RWPE2 (cell line): ENCODE measurements around the gene LSM6.

Source experiments
- ATAC-seq: fragments of 200-7000 bp; cut with Tn5 transposase; 3 replicates; pipeline ENCODE4 v1.9.1; 2021; ENCODE audit warnings: low read depth
- DNase-seq: peaks from one replicate; pipeline ENCODE4 v3.0.0-alpha.2; 2020; ENCODE audit warnings: low spot score
- H3K27ac ChIP-seq: fragments of 450-650 bp; 2 replicates; pipeline ENCODE4 v1.5.1; 2017; ENCODE audit warnings: mild to moderate bottlenecking; ENCODE audit not compliant: poor library complexity, severe bottlenecking
- H3K27me3 ChIP-seq: fragments of 250-450 bp; sonication (Bioruptor Pico); 2 replicates; pipeline ENCODE4 v1.5.1; 2021; ENCODE audit warnings: mild to moderate bottlenecking, moderate library complexity; ENCODE audit not compliant: insufficient read depth, poor library complexity, severe bottlenecking
- H3K36me3 ChIP-seq: fragments of 250-450 bp; sonication (Bioruptor Pico); 2 replicates; pipeline ENCODE4 v1.5.1; 2020; ENCODE audit warnings: low read depth, mild to moderate bottlenecking, moderate library complexity
- H3K4me1 ChIP-seq: fragments of 250-450 bp; sonication (Bioruptor Pico); 2 replicates; pipeline ENCODE4 v1.5.1; 2021; ENCODE audit warnings: mild to moderate bottlenecking, moderate library complexity; ENCODE audit not compliant: insufficient read depth, poor library complexity, severe bottlenecking
- H3K4me3 ChIP-seq: fragments of 250-450 bp; sonication (Bioruptor Pico); 2 replicates; pipeline ENCODE4 v1.5.1; 2021; ENCODE audit warnings: mild to moderate bottlenecking, moderate library complexity; ENCODE audit not compliant: severe bottlenecking
- H3K9me3 ChIP-seq: fragments of 250-450 bp; sonication (Bioruptor Pico); 2 replicates; pipeline ENCODE4 v1.5.1; 2021; ENCODE audit warnings: mild to moderate bottlenecking, moderate library complexity; ENCODE audit not compliant: severe bottlenecking
- CTCF ChIP-seq: fragments of 450-650 bp; IDR thresholded peaks from one replicate; pipeline ENCODE4 v1.5.1; 2017; ENCODE audit warnings: mild to moderate bottlenecking, moderate library complexity; ENCODE audit not compliant: poor library complexity, severe bottlenecking

Gene LSM6

GRCh38 chr4:146155152-146155724, 20.3 kb upstream of the LSM6 start:
- Histone ChIP-seq H3K27ac (no peak overlapping the region), H3K4me3 (no peak overlapping the region), H3K9me3 (no peaks in the 10 kb centered on the region), H3K36me3 (no peaks in the 10 kb centered on the region), H3K4me1 (no peaks in the 10 kb centered on the region), H3K27me3 (no peaks in the 10 kb centered on the region)
- DNase-seq (no peak), ATAC-seq (no peak)
- no peak for TF ChIP-seq CTCF

- Histone ChIP-seq H3K27me3 (no peaks in the 10 kb centered on the region), H3K27ac (no peak overlapping the region), H3K9me3 (no peaks in the 10 kb centered on the region), H3K4me3 (no peak overlapping the region), H3K36me3 (no peaks in the 10 kb centered on the region), H3K4me1 (no peaks in the 10 kb centered on the region)
- TF ChIP-seq CTCF, result no peak
- ATAC-seq (no peak), DNase-seq (no peak)
Observed at GRCh38 chr4:146158036-146158745, 17.3 kb upstream of the LSM6 start.

- DNase-seq (no peak), ATAC-seq (no peak)
- no peaks in the 10 kb centered on the region for H3K9me3 ChIP-seq
- TF ChIP-seq CTCF, result no peak
- H3K4me3 ChIP-seq, result no peak overlapping the region
- H3K36me3 ChIP-seq, result no peaks in the 10 kb centered on the region
- H3K4me1 ChIP-seq, result no peaks in the 10 kb centered on the region
- no peaks in the 10 kb centered on the region for H3K27me3 ChIP-seq
- no peak overlapping the region for H3K27ac ChIP-seq
Observed at GRCh38 chr4:146159384-146160058, 16.0 kb upstream of the LSM6 start.

- no peak for TF ChIP-seq CTCF
- no peaks in the 10 kb centered on the region for H3K36me3 ChIP-seq
- no peak overlapping the region for H3K27ac ChIP-seq
- ATAC-seq (no peak), DNase-seq (no peak)
- H3K9me3 ChIP-seq, result no peaks in the 10 kb centered on the region
- H3K4me1 ChIP-seq, result peaks cover 8% of the 10 kb centered on the region
- H3K27me3 ChIP-seq, result no peaks in the 10 kb centered on the region
- H3K4me3 ChIP-seq, result no peak overlapping the region
Observed at GRCh38 chr4:146161243-146161642, 14.3 kb upstream of the LSM6 start.
